ENCODE data around the gene FAM184B.

GRCh38 chr4:17647176-17647806, 134.1 kb downstream of the FAM184B start:
- TF ChIP-seq CTCF (conservative IDR thresholded peaks at IDR 0.05; ENCODE audit: low read depth in 2 of 2) (no peak), NANOG (IDR thresholded peaks at IDR 0.05; ENCODE audit: borderline replicate concordance) (no peak), ZNF114 (CRISPR knock-in tag; IDR thresholded peaks at IDR 0.05) (no peak), POLR2AphosphoS5 (IDR thresholded peaks at IDR 0.05; ENCODE audit: low read depth) (no peak)

Measured in GM23338 (cell line).